ENCODE measurements around the gene ZNRD2.

ZNRD2 gene

GRCh38 chr11:65617990-65618751 is 47.9 kb downstream of the ZNRD2 start:
- no peak for FAIRE-seq
- DNase-seq (ENCODE audit: insufficient read length, low spot score), result no peak

- DNase-seq (ENCODE audit: insufficient read length, low spot score), result no peak
- FAIRE-seq, result no peak
Measured at GRCh38 chr11:65618763-65619162, 48.5 kb downstream of the ZNRD2 start.

- no peak for DNase-seq (ENCODE audit: insufficient read length, low spot score)
- peak; percentile 55 for FAIRE-seq
Measured at GRCh38 chr11:65619281-65619928, 49.1 kb downstream of the ZNRD2 start.

- DNase-seq (ENCODE audit: insufficient read length, low spot score), result no peak
- no peak for FAIRE-seq
Measured at GRCh38 chr11:65620666-65621065, 50.4 kb downstream of the ZNRD2 start.

- FAIRE-seq (no peak), DNase-seq (ENCODE audit: insufficient read length, low spot score) (no peak)
Measured at GRCh38 chr11:65621460-65621859, 51.2 kb downstream of the ZNRD2 start.
